ENCODE measurements around the gene GGA3.

Gene GGA3

DNA sequence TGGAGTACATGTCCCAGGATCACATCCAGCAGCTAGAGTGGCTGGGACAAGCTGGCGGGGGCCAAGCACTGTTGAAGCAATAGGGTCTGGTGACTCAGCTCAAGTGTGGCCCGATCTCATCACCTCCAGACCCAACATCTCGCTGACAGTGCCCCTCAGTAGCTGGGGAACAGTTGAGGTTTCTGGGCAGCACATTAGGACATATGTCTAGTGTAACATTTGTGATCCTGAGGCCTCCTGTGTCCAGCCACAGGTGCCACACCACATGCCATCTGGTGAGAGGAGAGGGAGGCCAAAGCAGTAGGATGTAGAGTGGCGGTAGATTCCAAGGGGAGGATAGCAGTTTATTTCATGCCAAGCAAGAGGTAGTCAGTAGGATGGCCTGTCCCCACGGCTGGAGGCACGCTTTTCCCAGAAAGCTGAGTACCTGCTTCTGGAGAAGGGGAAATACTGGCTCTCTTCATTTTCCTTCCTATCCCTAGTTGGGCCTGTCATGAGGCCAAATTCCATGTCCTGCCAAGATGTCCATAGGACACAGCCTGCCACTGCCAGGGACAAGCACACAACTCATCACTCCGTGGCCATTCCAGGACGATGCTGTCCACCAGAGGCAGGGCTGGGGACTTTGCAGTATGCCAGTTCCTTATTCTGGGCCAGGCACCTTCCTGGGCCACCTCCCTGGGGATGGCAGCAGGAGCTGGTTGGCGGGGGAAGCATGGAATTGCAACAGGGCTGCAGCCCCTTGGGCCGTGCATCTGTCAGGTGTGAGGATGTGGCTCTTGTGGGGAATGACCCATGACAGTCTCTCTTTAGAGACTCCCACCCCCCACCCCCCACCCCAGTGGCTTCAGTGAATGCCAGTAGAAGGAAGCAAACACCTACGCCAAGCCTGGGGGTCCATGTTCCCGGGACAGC, 24.0 kb downstream of the GGA3 start:
- H3K36me3 ChIP-seq (ENCODE audit: control insufficient read depth, insufficient read depth, low read length): peaks cover 52% of the 10 kb centered on the region

DNA sequence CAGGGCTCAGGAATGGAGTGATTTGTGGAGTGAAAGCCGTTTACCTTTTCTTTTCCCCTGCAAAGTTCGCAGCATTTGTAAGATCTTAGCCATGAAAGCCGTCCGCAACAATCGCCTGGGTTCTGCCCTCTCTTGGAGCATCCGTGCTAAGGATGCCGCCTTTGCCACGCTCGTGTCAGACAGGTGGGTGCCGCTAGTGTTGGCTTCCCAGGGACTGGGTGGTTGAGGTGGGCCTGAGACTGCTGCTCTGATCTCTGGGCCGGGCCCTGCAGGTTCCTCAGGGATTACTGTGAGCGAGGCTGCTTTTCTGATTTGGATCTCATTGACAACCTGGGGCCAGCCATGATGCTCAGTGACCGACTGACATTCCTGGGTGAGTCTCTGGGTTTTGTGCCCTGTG, 28.6 kb downstream of the GGA3 start:
- no peak for DNase-seq (ENCODE audit: low read depth, low spot score)
- H3K36me3 ChIP-seq (ENCODE audit: control insufficient read depth, insufficient read depth, low read length): peaks cover 45% of the 10 kb centered on the region
- no peak overlapping the region for H3K27ac ChIP-seq (ENCODE audit: low read length)
- no peak overlapping the region for H3K4me3 ChIP-seq (ENCODE audit: low read length)
- no CpG with 5 or more reads among the region's 13 CpGs for WGBS (ENCODE audit: insufficient coverage, insufficient read length)
- H3K4me1 ChIP-seq (ENCODE audit: control insufficient read depth, insufficient read depth, low read length): no peaks in the 10 kb centered on the region
- no peaks in the 10 kb centered on the region for H3K27me3 ChIP-seq (ENCODE audit: control insufficient read depth, insufficient read depth, low read length)
- no peaks in the 10 kb centered on the region for H3K9me3 ChIP-seq (ENCODE audit: control insufficient read depth, insufficient read depth, low read length)

More for the DNA sequence above, 24.0 kb downstream of the GGA3 start:
- DNase-seq (ENCODE audit: low read depth, low spot score): no peak
- no peak overlapping the region for H3K4me3 ChIP-seq (ENCODE audit: low read length)
- H3K4me1 ChIP-seq (ENCODE audit: control insufficient read depth, insufficient read depth, low read length): no peaks in the 10 kb centered on the region
- H3K27me3 ChIP-seq (ENCODE audit: control insufficient read depth, insufficient read depth, low read length): no peaks in the 10 kb centered on the region
- H3K27ac ChIP-seq (ENCODE audit: low read length): no peak overlapping the region
- H3K9me3 ChIP-seq (ENCODE audit: control insufficient read depth, insufficient read depth, low read length): no peaks in the 10 kb centered on the region
- no CpG with 5 or more reads among the region's 12 CpGs for WGBS (ENCODE audit: insufficient coverage, insufficient read length)

DNA sequence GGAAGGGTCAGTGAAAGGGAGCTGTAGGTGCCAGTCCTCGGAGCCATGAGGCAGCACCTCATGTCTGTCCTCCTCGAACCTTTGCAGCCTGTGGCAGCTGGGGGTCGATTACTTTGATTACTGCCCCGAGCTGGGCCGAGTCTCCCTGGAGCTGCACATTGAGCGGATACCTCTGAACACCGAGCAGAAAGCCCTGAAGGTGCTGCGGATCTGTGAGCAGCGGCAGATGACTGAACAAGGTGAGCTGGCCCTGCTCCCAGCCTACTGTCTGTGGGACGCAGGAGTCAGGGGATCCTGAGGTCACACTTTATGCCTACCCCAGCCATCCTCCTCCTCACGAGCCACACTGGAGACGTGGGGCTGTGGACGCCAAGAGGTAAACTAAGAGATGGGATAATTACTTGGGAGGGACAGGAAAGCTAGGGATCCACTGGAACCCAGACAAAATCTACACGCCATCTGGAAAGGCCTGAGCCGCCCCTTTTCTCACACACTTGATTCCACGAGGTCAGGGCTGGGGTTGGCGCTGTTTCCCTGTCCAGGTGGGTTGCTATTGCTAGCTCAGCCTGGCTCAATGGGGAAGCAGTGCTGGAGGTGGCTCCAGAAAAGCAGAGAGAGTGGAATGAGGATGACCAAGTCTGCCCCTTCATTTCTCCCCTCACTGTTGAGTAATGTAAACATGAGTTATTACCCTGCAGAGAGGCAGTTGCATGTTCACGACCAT, 29.5 kb downstream of the GGA3 start:
- no CpG with 5 or more reads among the region's 18 CpGs for WGBS (ENCODE audit: insufficient coverage, insufficient read length)
- Histone ChIP-seq H3K36me3 (ENCODE audit: control insufficient read depth, insufficient read depth, low read length) (peaks cover 39% of the 10 kb centered on the region), H3K4me1 (ENCODE audit: control insufficient read depth, insufficient read depth, low read length) (no peaks in the 10 kb centered on the region), H3K27me3 (ENCODE audit: control insufficient read depth, insufficient read depth, low read length) (no peaks in the 10 kb centered on the region), H3K27ac (ENCODE audit: low read length) (no peak overlapping the region), H3K9me3 (ENCODE audit: control insufficient read depth, insufficient read depth, low read length) (no peaks in the 10 kb centered on the region), H3K4me3 (ENCODE audit: low read length) (no peak overlapping the region)
- no peak for DNase-seq (ENCODE audit: low read depth, low spot score)

DNA sequence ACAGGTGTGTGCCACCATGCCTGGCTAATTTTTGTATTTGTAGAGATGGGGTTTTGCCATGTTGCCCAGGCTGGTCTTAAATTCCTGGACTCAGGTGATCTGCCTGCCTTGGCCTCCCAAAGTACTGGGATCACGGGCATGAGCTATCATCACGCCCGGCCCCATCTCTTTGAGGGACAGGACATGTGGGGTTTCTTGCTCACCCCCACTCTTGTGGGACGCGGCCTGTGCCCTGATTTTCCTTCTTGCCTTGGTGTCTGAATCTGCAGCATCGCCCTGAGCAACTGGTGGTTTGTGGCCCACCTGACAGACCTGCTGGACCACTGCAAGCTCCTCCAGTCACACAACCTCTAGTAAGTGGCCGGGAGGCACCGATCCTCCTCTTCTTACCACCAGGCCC, 30.3 kb downstream of the GGA3 start:
- Histone ChIP-seq H3K9me3 (ENCODE audit: control insufficient read depth, insufficient read depth, low read length) (no peaks in the 10 kb centered on the region), H3K4me1 (ENCODE audit: control insufficient read depth, insufficient read depth, low read length) (no peaks in the 10 kb centered on the region), H3K27ac (ENCODE audit: low read length) (no peak overlapping the region), H3K36me3 (ENCODE audit: control insufficient read depth, insufficient read depth, low read length) (peaks cover 40% of the 10 kb centered on the region), H3K27me3 (ENCODE audit: control insufficient read depth, insufficient read depth, low read length) (no peaks in the 10 kb centered on the region), H3K4me3 (ENCODE audit: low read length) (no peak overlapping the region)
- WGBS (ENCODE audit: insufficient coverage, insufficient read length): no CpG with 5 or more reads among the region's 8 CpGs
- DNase-seq (ENCODE audit: low read depth, low spot score): no peak

DNA sequence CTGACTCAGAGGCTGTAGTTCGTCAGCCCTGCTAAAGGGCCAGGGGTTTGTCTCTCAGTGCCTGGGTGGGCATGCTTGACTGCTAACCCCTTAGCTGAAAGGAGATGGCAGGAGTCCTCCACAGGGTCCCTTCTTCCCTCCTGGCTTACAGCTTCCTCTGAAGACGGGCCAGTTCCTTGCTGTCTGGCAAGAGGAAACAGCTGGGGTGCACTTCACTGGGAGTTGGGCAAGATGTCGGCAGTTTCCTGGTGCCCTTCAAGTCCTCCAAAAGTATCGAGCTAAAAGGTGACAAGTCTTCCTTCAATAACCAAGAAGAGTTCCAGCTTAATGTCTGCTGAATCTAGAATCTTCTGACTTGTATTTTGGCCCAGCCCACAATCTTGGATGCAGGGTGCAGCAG, 32.6 kb downstream of the GGA3 start:
- DNase-seq (ENCODE audit: low read depth, low spot score): no peak
- H3K27ac ChIP-seq (ENCODE audit: low read length): no peak overlapping the region

DNA sequence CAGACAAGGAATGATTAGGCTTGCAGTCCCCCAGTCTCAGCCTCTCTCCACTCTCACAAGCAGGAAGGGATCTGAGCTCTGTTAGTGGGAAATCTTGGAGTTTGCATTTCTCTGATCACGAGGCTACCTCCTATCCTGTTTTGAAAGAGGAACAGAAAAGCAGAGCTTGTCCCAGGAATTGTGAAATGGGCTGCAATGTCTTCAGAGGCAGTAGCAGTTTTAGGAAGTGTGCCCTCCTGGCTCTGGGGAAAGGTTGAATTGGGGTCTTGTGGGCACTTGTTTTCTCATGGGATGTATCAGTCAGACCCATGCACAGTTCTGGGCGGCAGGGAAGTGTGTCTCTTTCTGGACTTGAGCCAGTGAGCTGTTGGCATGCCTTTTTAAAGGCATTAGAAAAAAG, 33.1 kb downstream of the GGA3 start:
- Histone ChIP-seq H3K4me3 (ENCODE audit: low read length) (no peak overlapping the region), H3K4me1 (ENCODE audit: control insufficient read depth, insufficient read depth, low read length) (no peaks in the 10 kb centered on the region), H3K36me3 (ENCODE audit: control insufficient read depth, insufficient read depth, low read length) (peaks cover 40% of the 10 kb centered on the region), H3K27me3 (ENCODE audit: control insufficient read depth, insufficient read depth, low read length) (no peaks in the 10 kb centered on the region), H3K9me3 (ENCODE audit: control insufficient read depth, insufficient read depth, low read length) (no peaks in the 10 kb centered on the region), H3K27ac (ENCODE audit: low read length) (no peak overlapping the region)
- no CpG with 5 or more reads among the region's 2 CpGs for WGBS (ENCODE audit: insufficient coverage, insufficient read length)
- DNase-seq (ENCODE audit: low read depth, low spot score): no peak

More for the DNA sequence above, 32.6 kb downstream of the GGA3 start:
- Histone ChIP-seq H3K36me3 (ENCODE audit: control insufficient read depth, insufficient read depth, low read length) (peaks cover 40% of the 10 kb centered on the region), H3K27me3 (ENCODE audit: control insufficient read depth, insufficient read depth, low read length) (no peaks in the 10 kb centered on the region), H3K4me1 (ENCODE audit: control insufficient read depth, insufficient read depth, low read length) (no peaks in the 10 kb centered on the region), H3K4me3 (ENCODE audit: low read length) (no peak overlapping the region), H3K9me3 (ENCODE audit: control insufficient read depth, insufficient read depth, low read length) (no peaks in the 10 kb centered on the region)
- no CpG with 5 or more reads among the region's 4 CpGs for WGBS (ENCODE audit: insufficient coverage, insufficient read length)

DNA sequence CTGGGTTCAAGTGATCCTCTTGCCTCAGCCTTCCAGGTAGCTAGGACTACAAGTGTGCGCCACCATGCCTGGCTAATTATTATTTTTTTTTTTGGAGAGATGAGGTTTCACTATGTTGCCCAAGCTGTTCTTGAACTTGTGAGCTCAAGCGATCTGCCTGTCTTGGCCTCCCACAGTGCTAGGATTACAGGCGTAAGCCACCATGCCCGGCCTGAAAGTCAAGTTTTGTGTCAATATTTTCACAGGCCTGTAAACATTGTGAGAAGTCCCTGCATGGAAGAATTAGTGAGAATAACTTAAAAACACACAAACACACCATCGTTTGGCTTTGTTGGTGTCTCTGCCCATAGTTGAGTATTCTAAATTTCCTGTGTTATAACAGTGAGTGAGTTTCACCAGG, 33.7 kb downstream of the GGA3 start:
- Histone ChIP-seq H3K4me1 (ENCODE audit: control insufficient read depth, insufficient read depth, low read length) (no peaks in the 10 kb centered on the region), H3K4me3 (ENCODE audit: low read length) (no peak overlapping the region), H3K36me3 (ENCODE audit: control insufficient read depth, insufficient read depth, low read length) (peaks cover 36% of the 10 kb centered on the region), H3K27me3 (ENCODE audit: control insufficient read depth, insufficient read depth, low read length) (no peaks in the 10 kb centered on the region), H3K9me3 (ENCODE audit: control insufficient read depth, insufficient read depth, low read length) (no peaks in the 10 kb centered on the region), H3K27ac (ENCODE audit: low read length) (no peak overlapping the region)
- no peak for DNase-seq (ENCODE audit: low read depth, low spot score)
- no CpG with 5 or more reads among the region's 5 CpGs for WGBS (ENCODE audit: insufficient coverage, insufficient read length)

DNA sequence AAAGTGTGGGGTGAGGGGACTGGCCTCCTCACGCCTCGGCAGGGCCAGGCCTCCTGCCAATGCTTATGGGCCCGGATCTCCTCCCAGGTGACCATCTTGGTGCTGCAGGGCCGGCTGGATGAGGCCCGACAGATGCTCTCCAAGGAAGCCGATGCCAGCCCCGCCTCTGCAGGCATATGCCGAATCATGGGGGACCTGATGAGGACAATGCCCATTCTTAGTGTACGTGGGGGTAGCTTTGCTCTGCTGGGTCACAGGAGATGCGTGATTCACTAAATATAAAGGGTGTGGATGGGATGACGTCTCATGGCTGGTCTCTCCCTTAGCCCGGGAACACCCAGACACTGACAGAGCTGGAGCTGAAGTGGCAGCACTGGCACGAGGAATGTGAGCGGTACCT, 36.4 kb downstream of the GGA3 start:
- WGBS (ENCODE audit: insufficient coverage, insufficient read length): no CpG with 5 or more reads among the region's 14 CpGs
- H3K27ac ChIP-seq (ENCODE audit: low read length): no peak overlapping the region
- no peak for DNase-seq (ENCODE audit: low read depth, low spot score)
- no peaks in the 10 kb centered on the region for H3K27me3 ChIP-seq (ENCODE audit: control insufficient read depth, insufficient read depth, low read length)
- H3K9me3 ChIP-seq (ENCODE audit: control insufficient read depth, insufficient read depth, low read length): no peaks in the 10 kb centered on the region
- no peak overlapping the region for H3K4me3 ChIP-seq (ENCODE audit: low read length)
- no peaks in the 10 kb centered on the region for H3K4me1 ChIP-seq (ENCODE audit: control insufficient read depth, insufficient read depth, low read length)
- peaks cover 29% of the 10 kb centered on the region for H3K36me3 ChIP-seq (ENCODE audit: control insufficient read depth, insufficient read depth, low read length)

DNA sequence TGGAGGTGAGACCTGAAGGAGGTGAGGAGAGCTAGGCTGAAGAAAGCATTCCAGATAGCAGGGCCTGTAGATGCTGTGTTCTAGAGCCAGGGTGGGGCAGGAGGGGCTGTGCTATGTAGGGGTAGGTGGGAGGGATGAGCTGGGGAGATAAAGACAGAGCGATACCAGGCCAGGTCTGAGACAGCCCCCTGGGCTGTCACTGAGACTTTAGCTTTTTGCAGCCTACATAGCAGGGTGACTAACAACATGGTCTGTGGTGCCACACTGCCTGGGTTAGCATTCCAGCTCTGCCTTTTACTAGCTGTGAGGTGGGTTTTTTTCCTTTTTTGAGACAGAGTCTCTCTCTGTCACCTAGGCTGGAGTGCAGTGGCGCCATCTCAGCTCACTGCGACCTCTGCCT, 41.6 kb downstream of the GGA3 start:
- Histone ChIP-seq H3K9me3 (ENCODE audit: control insufficient read depth, insufficient read depth, low read length) (no peaks in the 10 kb centered on the region), H3K27ac (ENCODE audit: low read length) (no peak overlapping the region), H3K27me3 (ENCODE audit: control insufficient read depth, insufficient read depth, low read length) (no peaks in the 10 kb centered on the region), H3K36me3 (ENCODE audit: control insufficient read depth, insufficient read depth, low read length) (peaks cover 24% of the 10 kb centered on the region), H3K4me1 (ENCODE audit: control insufficient read depth, insufficient read depth, low read length) (no peaks in the 10 kb centered on the region), H3K4me3 (ENCODE audit: low read length) (no peak overlapping the region)
- no CpG with 5 or more reads among the region's 3 CpGs for WGBS (ENCODE audit: insufficient coverage, insufficient read length)
- no peak for DNase-seq (ENCODE audit: low read depth, low spot score)

DNA sequence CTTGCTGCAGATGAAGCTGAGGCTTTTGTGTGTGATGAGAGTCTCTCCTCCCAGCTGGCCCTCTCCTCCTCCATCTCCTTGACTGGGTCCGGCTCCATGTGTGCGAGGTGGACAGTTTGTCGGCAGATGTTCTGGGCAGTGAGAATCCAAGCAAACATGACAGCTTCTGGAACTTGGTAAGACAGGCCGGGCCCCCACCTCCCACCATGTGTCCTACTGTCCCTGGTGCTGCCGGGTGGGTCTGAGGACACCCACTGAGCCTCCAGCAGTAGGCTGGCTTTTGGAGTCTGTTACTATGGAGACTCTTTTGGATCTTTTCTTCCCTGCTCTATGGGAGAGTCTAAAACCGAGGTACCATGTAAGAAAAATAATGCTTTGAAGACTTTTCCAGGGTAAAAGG, 43.3 kb downstream of the GGA3 start:
- no peak overlapping the region for H3K4me3 ChIP-seq (ENCODE audit: low read length)
- no peaks in the 10 kb centered on the region for H3K9me3 ChIP-seq (ENCODE audit: control insufficient read depth, insufficient read depth, low read length)
- H3K27ac ChIP-seq (ENCODE audit: low read length): no peak overlapping the region
- H3K36me3 ChIP-seq (ENCODE audit: control insufficient read depth, insufficient read depth, low read length): peaks cover 30% of the 10 kb centered on the region; the same call in 1 of the 2 replicates
- no peak for DNase-seq (ENCODE audit: low read depth, low spot score)
- H3K4me1 ChIP-seq (ENCODE audit: control insufficient read depth, insufficient read depth, low read length): no peaks in the 10 kb centered on the region
- no CpG with 5 or more reads among the region's 6 CpGs for WGBS (ENCODE audit: insufficient coverage, insufficient read length)
- H3K27me3 ChIP-seq (ENCODE audit: control insufficient read depth, insufficient read depth, low read length): no peaks in the 10 kb centered on the region

Measured in iPS DF 6.9 (cell line).